A549 (cell line): ENCODE results near the gene DDIT3. TPM values are rescaled to one million over a fixed set of nuclear protein-coding genes. Genes with fewer than 3 reads are reported as not detected.

ENCODE experiments used
- ATAC-seq, 2 experiments: fragments of 200-7000 bp in 1 of 2; fragments of >200 bp in 1 of 2; cut with Nextera tagmentation in 1 of 2; cut with Tn5 transposase in 1 of 2; 3 replicates each; pipeline versions ENCODE4 v1.8.0 to v1.9.1; 2018 to 2020; ENCODE audit warnings: mild to moderate bottlenecking in 1 of 2, moderate library complexity in 1 of 2
- CTCF ChIA-PET: fragments of 300-600 bp; sonication (Branson Sonifier 250); formaldehyde crosslinking; extraction: SDS; loops from one replicate; lab custom pipeline; 2021; ENCODE audit warnings: antibody characterized with exemption, inconsistent platforms; lab: Yijun Ruan, JAX
- POLR2A ChIA-PET: fragments of 350-600 bp; formaldehyde crosslinking; extraction: SDS; loops from one replicate; lab custom pipeline; 2021; ENCODE audit warnings: antibody characterized with exemption, inconsistent platforms; lab: Yijun Ruan, JAX
- DNase-seq, 2 experiments: peaks; one replicate each; pipeline versions ENCODE4 v3.0.0 to v3.0.0-alpha.2; 2011 to 2016; ENCODE audit warnings: low read depth in 1 of 2, low spot score in 1 of 2
- FAIRE-seq: peaks from 2 replicates; lab custom pipeline; 2011; peaks lifted over from hg19 to GRCh38; lab: Jason Lieb, UNC
- H3K27ac ChIP-seq, 2 experiments: fragments of >200 bp; sonication (Bioruptor Twin); formaldehyde crosslinking; 3 replicates each; pipeline ENCODE4 v1.5.1; 2016 to 2017
- H3K4me1 ChIP-seq: fragments of >200 bp; sonication (Bioruptor Twin); formaldehyde crosslinking; 3 replicates; pipeline ENCODE4 v1.6.1; 2016
- H3K4me2 ChIP-seq: fragments of >200 bp; sonication (Bioruptor Twin); formaldehyde crosslinking; 3 replicates; pipeline ENCODE4 v1.6.1; 2016
- H3K4me3 ChIP-seq: fragments of >200 bp; sonication (Bioruptor Twin); formaldehyde crosslinking; 3 replicates; pipeline ENCODE4 v1.5.1; 2016
- H3K9me3 ChIP-seq: fragments of >200 bp; sonication (Bioruptor Twin); formaldehyde crosslinking; 3 replicates; pipeline ENCODE4 v1.6.1; 2016
- BHLHE40 ChIP-seq: IDR thresholded peaks from 2 replicates; pipeline ENCODE4 v1.6.1; 2012; ENCODE audit warnings: low read depth, low read length, inconsistent platforms
- CBX2 ChIP-seq: fragments of 200-600 bp; sonication (generic); IDR thresholded peaks from 2 replicates; pipeline ENCODE4 v1.6.1; 2016; ENCODE audit warnings: low read depth, mild to moderate bottlenecking, borderline replicate concordance
- CBX8 ChIP-seq: fragments of 200-600 bp; sonication (generic); IDR thresholded peaks from 2 replicates; pipeline ENCODE4 v1.6.1; 2016
- CHD2 ChIP-seq: fragments of 150-350 bp; IDR thresholded peaks from 2 replicates; pipeline ENCODE4 v1.6.1; 2014; ENCODE audit warnings: low read length; ENCODE audit not compliant: partially characterized antibody
- CHD4 ChIP-seq: fragments of 200-600 bp; sonication (generic); IDR thresholded peaks from 2 replicates; pipeline ENCODE4 v1.6.1; 2016; ENCODE audit warnings: antibody characterized with exemption, mild to moderate bottlenecking, borderline replicate concordance
- EHF ChIP-seq: fragments of 250-450 bp; sonication (Bioruptor Pico); IDR thresholded peaks from 2 replicates; pipeline ENCODE4 v1.5.0; 2020; ENCODE audit warnings: mild to moderate bottlenecking
- EHMT2 ChIP-seq: fragments of 200-600 bp; sonication (generic); IDR thresholded peaks from 2 replicates; pipeline ENCODE4 v1.6.1; 2016; ENCODE audit warnings: antibody characterized with exemption, low read depth, mild to moderate bottlenecking, moderate library complexity
- ESRRA ChIP-seq: fragments of 150-350 bp; IDR thresholded peaks from 2 replicates; pipeline ENCODE4 v1.6.1; 2014; ENCODE audit warnings: mild to moderate bottlenecking, low read length, borderline replicate concordance
- FOSB ChIP-seq: fragments of 250-450 bp; sonication (Bioruptor Pico); IDR thresholded peaks from 2 replicates; pipeline ENCODE4 v1.5.0; 2020; ENCODE audit warnings: mild to moderate bottlenecking, moderate library complexity
- FOSL2 ChIP-seq, 2 experiments: fragments of 450-650 bp in 1 of 2; fragments of >200 bp in 1 of 2; sonication (Bioruptor Twin) in 1 of 2; formaldehyde crosslinking; IDR thresholded peaks; 2 replicates each; pipeline versions ENCODE4 v1.5.0 to v1.6.1; 2016 to 2020; ENCODE audit warnings: mild to moderate bottlenecking in 1 of 2, moderate library complexity in 1 of 2
- FOXS1 ChIP-seq: fragments of 250-450 bp; sonication (Bioruptor Pico); IDR thresholded peaks from 2 replicates; pipeline ENCODE4 v1.5.0; 2020; ENCODE audit warnings: mild to moderate bottlenecking, moderate library complexity
- GATA3 ChIP-seq: IDR thresholded peaks from 2 replicates; pipeline ENCODE4 v1.6.1; 2012; ENCODE audit warnings: borderline replicate concordance
- HDAC2 ChIP-seq: fragments of 200-600 bp; sonication (generic); IDR thresholded peaks from 2 replicates; pipeline ENCODE4 v1.6.1; 2016
- HEYL ChIP-seq: fragments of 250-450 bp; sonication (Bioruptor Pico); IDR thresholded peaks from 2 replicates; pipeline ENCODE4 v1.8.0; 2021; ENCODE audit warnings: mild to moderate bottlenecking, moderate library complexity
- HOXA7 ChIP-seq: fragments of 250-450 bp; sonication (Bioruptor Pico); IDR thresholded peaks from 2 replicates; pipeline ENCODE4 v1.5.0; 2020; ENCODE audit warnings: mild to moderate bottlenecking, moderate library complexity
- HOXB5 ChIP-seq: fragments of 250-450 bp; sonication (Bioruptor Pico); IDR thresholded peaks from 2 replicates; pipeline ENCODE4 v1.5.0; 2020; ENCODE audit warnings: mild to moderate bottlenecking, moderate library complexity
- JUN ChIP-seq, 2 experiments: fragments of >200 bp; sonication (Bioruptor Twin); formaldehyde crosslinking; IDR thresholded peaks; 2 replicates in 1 of 2; 3 replicates in 1 of 2; pipeline ENCODE4 v1.6.1; 2016 to 2017
- NR3C1 ChIP-seq: fragments of >200 bp; sonication (Bioruptor Twin); formaldehyde crosslinking; IDR thresholded peaks from 3 replicates; pipeline ENCODE4 v1.6.1; 2017
- POLR2A ChIP-seq: IDR thresholded peaks from 2 replicates; pipeline ENCODE4 v1.6.1; 2012; ENCODE audit warnings: mild to moderate bottlenecking, low read length
- POLR2AphosphoS2 ChIP-seq: conservative IDR thresholded peaks from 2 replicates; pipeline ENCODE4 v1.6.1; 2012; ENCODE audit warnings: low read length, improper control_type of control experiment, inconsistent platforms
- RARB ChIP-seq: fragments of 250-450 bp; sonication (Bioruptor Pico); IDR thresholded peaks from 2 replicates; pipeline ENCODE4 v1.8.0; 2021; ENCODE audit warnings: mild to moderate bottlenecking, moderate library complexity
- RCOR1 ChIP-seq: fragments of 150-350 bp; IDR thresholded peaks from 2 replicates; pipeline ENCODE4 v1.6.1; 2014; ENCODE audit warnings: antibody characterized with exemption, low read length, low read depth
- SMC3 ChIP-seq: fragments of >200 bp; sonication (Bioruptor Twin); formaldehyde crosslinking; IDR thresholded peaks from 3 replicates; pipeline ENCODE4 v1.6.1; 2018; ENCODE audit warnings: inconsistent platforms
- SREBF2 ChIP-seq: fragments of 450-650 bp; IDR thresholded peaks from 2 replicates; pipeline ENCODE4 v1.6.1; 2014; ENCODE audit warnings: mild to moderate bottlenecking, moderate library complexity
- TFCP2L1 ChIP-seq: fragments of 250-450 bp; sonication (Bioruptor Pico); IDR thresholded peaks from 2 replicates; pipeline ENCODE4 v1.5.0; 2021; ENCODE audit warnings: mild to moderate bottlenecking
- TP53 ChIP-seq: fragments of 250-450 bp; sonication (Bioruptor Pico); IDR thresholded peaks from 2 replicates; pipeline ENCODE4 v1.5.0; 2021; ENCODE audit warnings: mild to moderate bottlenecking, moderate library complexity
- ZC3H11A ChIP-seq: fragments of 450-650 bp; IDR thresholded peaks from 2 replicates; pipeline ENCODE4 v1.6.1; 2014; ENCODE audit warnings: antibody characterized with exemption, mild to moderate bottlenecking
- ZFP36 ChIP-seq: fragments of 450-650 bp; IDR thresholded peaks from 2 replicates; pipeline ENCODE4 v1.6.1; 2014; ENCODE audit warnings: borderline replicate concordance; ENCODE audit not compliant: partially characterized antibody
- ZNF302 ChIP-seq: fragments of 250-450 bp; sonication (Bioruptor Pico); IDR thresholded peaks from 2 replicates; pipeline ENCODE4 v1.9.0; 2021; ENCODE audit warnings: inconsistent platforms, mild to moderate bottlenecking, moderate library complexity
- ZSCAN20 ChIP-seq: fragments of 250-450 bp; sonication (Bioruptor Pico); IDR thresholded peaks from 2 replicates; pipeline ENCODE4 v1.8.0; 2022; ENCODE audit warnings: mild to moderate bottlenecking, moderate library complexity
- WGBS: methylation state at CpG from one replicate; pipeline ENCODE4 v1.1.6; 2017; ENCODE audit errors: missing lambda C conversion rate; 5-methylcytosine and 5-hydroxymethylcytosine counted together
- polyA plus RNA-seq, 4 experiments: library from polyadenylated mRNA; depleted of rRNA in 3 of 4; stranded (reverse); fragments of >200 nt; fragmentation: RNase III in 1 of 4; extraction: RNeasy Plus Mini Kit Qiagen cat#74134 plus additional on column Dnase treatment in 1 of 4; gene quantifications; 2 replicates in 3 of 4; 3 replicates in 1 of 4; pipeline ENCODE4 v1.2.3, GENCODE V29; 2011 to 2017
- TF ChIP-seq, protein P1 (sequence below): IDR thresholded peaks from 2 replicates; pipeline ENCODE4 v1.6.1; 2012
- TF ChIP-seq, protein P2 (sequence below): fragments of 150-350 bp; IDR thresholded peaks from 2 replicates; pipeline ENCODE4 v1.6.1; 2014; ENCODE audit warnings: low read depth, mild to moderate bottlenecking, low read length
- TF ChIP-seq, protein P3 (sequence below): fragments of >200 bp; sonication (Bioruptor Twin); formaldehyde crosslinking; IDR thresholded peaks from 3 replicates; pipeline ENCODE4 v1.6.1; 2016

Gene DDIT3
- polyA plus RNA-seq, 2 of the 4 experiments (the other 2 are of a cell fraction): 16.0 to 93.0 TPM

DNA sequence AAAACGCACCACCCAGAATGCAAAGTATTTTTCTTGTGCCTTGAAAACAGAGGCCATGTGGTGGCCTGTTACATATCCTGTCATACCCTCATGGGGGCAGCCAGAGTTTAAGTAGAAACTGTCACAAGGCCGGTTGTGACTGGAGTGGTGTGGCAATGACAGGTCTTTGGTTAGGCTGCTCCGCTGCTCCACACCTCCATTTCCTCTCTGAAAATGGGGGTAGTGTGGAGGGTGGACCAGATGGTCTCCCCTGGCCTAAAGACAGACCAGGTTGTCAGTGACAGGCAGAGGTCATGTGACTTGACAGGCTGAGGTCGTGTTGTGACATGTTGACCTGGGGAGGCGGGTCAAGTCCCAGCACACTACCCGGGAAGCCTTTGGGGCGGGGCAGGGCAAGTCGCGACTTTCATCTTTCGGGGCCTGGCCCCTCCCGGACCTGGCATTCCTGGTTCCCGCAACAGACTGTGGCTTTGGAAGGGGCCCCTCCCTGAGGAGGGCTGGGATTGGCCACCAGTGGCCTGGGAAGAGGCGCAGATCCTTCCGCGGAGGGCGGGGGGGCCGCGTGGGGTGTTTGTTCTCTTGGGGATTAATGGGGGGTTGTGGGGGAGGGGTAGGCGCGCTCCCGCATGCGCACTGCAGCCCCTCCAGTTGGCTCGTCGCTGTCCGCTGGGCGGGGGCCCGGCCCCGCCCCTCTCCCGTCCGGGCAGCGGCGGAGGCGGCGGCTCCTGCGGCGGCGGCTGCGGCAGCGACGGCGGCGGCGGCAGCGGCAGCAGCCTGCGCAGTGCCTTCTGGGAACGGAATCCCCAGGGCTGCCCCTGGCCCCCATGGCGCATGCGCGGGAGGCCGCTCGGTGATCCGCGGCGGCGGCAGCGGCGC, 1.9 kb upstream of the DDIT3 start, which contains the start of gene MBD6 (continued):
- no peak for TF ChIP-seq HDAC2
- TF ChIP-seq BHLHE40: peak; percentile 60; the same call in 1 of the 2 replicates
- TF ChIP-seq SREBF2: no peak
- no peak for TF ChIP-seq POLR2A
- no peak for TF ChIP-seq CHD4
- no peak for TF ChIP-seq FOSL2 (IDR thresholded peaks at IDR 0.05)
- TF ChIP-seq FOSL2 (CRISPR knock-in tag; IDR thresholded peaks at IDR 0.05): no peak
- TF ChIP-seq TP53 (CRISPR knock-in tag): 0 out of 2 replicates have a peak, but pooled peaks have one; percentile 49
- TF ChIP-seq EHMT2: no peak
- peak; percentile 51 for TF ChIP-seq CHD2
- 0 out of 2 replicates have a peak, but pooled peaks have one; percentile 35 for TF ChIP-seq EHF
- TF ChIP-seq, protein P1, sequence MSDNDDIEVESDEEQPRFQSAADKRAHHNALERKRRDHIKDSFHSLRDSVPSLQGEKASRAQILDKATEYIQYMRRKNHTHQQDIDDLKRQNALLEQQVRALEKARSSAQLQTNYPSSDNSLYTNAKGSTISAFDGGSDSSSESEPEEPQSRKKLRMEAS: peak; percentile 73
- TF ChIP-seq, protein P2, sequence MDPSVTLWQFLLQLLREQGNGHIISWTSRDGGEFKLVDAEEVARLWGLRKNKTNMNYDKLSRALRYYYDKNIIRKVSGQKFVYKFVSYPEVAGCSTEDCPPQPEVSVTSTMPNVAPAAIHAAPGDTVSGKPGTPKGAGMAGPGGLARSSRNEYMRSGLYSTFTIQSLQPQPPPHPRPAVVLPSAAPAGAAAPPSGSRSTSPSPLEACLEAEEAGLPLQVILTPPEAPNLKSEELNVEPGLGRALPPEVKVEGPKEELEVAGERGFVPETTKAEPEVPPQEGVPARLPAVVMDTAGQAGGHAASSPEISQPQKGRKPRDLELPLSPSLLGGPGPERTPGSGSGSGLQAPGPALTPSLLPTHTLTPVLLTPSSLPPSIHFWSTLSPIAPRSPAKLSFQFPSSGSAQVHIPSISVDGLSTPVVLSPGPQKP: no peak
- no peak for TF ChIP-seq ZFP36
- peak; percentile 55 for TF ChIP-seq GATA3
- 0 out of 2 replicates have a peak, but pooled peaks have one; percentile 41 for TF ChIP-seq POLR2AphosphoS2

DNA sequence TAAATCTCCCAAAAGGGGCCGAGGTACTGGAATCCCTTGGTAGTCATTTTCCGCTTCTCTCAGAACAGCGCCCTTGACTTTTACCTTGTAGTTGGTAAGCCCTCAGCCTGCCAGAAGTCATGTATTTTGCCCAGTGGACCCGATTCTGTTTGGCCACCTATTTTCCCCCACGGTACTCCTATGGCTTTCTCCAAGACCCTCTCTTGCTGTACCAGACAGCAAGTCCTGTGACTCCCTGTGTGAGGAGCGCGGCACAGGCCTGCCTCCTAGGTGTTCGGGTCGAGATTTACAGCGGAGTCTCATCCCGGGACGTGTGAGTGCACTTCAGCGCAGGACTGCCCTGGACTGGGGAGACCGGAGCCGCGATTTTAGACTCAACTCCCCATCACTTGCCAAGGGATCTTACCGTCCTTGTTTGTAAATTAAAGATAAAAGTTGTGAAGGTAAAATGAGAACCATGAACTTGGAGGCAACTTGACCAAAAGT, 1.3 kb upstream of the DDIT3 start:
- Histone ChIP-seq H3K9me3 (no peaks in the 10 kb centered on the region), H3K4me2 (peak overlapping the region; percentile 85), H3K4me1 (peaks cover 61% of the 10 kb centered on the region), H3K4me3 (peak overlapping the region; percentile 70), H3K27ac (peak overlapping the region; percentile 95 to 98)
- FAIRE-seq (no peak), DNase-seq (peak in 1 of 2 experiments; percentile 70), ATAC-seq (no peak)
- TF ChIP-seq, protein P3, sequence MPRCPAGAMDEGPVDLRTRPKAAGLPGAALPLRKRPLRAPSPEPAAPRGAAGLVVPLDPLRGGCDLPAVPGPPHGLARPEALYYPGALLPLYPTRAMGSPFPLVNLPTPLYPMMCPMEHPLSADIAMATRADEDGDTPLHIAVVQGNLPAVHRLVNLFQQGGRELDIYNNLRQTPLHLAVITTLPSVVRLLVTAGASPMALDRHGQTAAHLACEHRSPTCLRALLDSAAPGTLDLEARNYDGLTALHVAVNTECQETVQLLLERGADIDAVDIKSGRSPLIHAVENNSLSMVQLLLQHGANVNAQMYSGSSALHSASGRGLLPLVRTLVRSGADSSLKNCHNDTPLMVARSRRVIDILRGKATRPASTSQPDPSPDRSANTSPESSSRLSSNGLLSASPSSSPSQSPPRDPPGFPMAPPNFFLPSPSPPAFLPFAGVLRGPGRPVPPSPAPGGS: no peak
- TF ChIP-seq, protein P2: no peak
- no peak for TF ChIP-seq SMC3
- no peak for TF ChIP-seq TFCP2L1 (CRISPR knock-in tag)
- TF ChIP-seq HDAC2: no peak
- TF ChIP-seq EHMT2: no peak
- no peak for TF ChIP-seq ZC3H11A
- POLR2A ChIA-PET: no interaction called here
- 68% methylated on average over 17 of the region's 17 CpGs for WGBS
- CTCF ChIA-PET: interaction anchor here (2.1 kb wide), 1 partner anchor 25 kb away, joined by 5 read pairs; the partner anchor contains the start of gene DCTN2

DNA sequence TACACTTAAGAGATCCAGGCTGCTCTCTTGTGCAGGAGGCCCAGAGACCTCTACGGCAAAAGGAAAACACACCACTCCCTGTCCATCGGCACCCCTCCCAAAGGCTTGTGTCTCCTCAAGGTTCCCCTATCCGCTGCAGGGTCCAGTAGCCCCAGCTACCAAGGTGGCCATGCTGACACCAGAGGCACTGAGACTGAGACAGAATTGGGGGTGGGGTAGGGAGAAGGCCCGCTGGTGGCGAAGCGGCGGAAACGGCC, 590 bp downstream of the DDIT3 start:
- peak overlapping the region; percentile 91 for H3K4me2 ChIP-seq
- DNase-seq (peak in 1 of 2 experiments; percentile 48), FAIRE-seq (no peak), ATAC-seq (peak in 1 of 2 experiments; percentile 8; a peak in 1 of 6 replicates)
- ChIA-PET CTCF (interaction anchor here (1.0 to 2.1 kb wide), 2 partner anchors 26 to 61 kb away, joined by 4 to 5 read pairs; partner anchors contain the start of gene DCTN2), POLR2A (interaction anchor here (0.8 to 1.7 kb wide), 3 partner anchors 7 to 61 kb away, joined by 3 to 5 read pairs (median 5); partner anchors contain the start of gene GLI1)
- H3K27ac ChIP-seq: peak overlapping the region; percentile 95 to 98
- no peaks in the 10 kb centered on the region for H3K9me3 ChIP-seq
- 9% methylated on average over 8 of the region's 8 CpGs for WGBS
- peaks cover 56% of the 10 kb centered on the region for H3K4me1 ChIP-seq
- peak overlapping the region; percentile 85 for H3K4me3 ChIP-seq
- TF ChIP-seq CBX2 (no peak), RARB (CRISPR knock-in tag) (no peak), JUN (IDR thresholded peaks at IDR 0.05) (no peak), POLR2A (no peak), RCOR1 (no peak), CBX8 (no peak), FOSL2 (IDR thresholded peaks at IDR 0.05) (no peak), FOSL2 (CRISPR knock-in tag; IDR thresholded peaks at IDR 0.05) (no peak), POLR2AphosphoS2 (no peak), ZSCAN20 (CRISPR knock-in tag) (no peak), HOXA7 (CRISPR knock-in tag) (peak; percentile 78; the same call in 1 of the 2 replicates), EHMT2 (no peak), FOXS1 (CRISPR knock-in tag) (no peak), NR3C1 (no peak), CHD4 (no peak), ZNF302 (no peak), FOSB (CRISPR knock-in tag) (no peak), TFCP2L1 (CRISPR knock-in tag) (peak; percentile 82), HOXB5 (CRISPR knock-in tag) (0 out of 2 replicates have a peak, but pooled peaks have one; percentile 18), ESRRA (no peak), HEYL (no peak)
